HEK293 (cell line): Measurements from ENCODE around the gene IRX6.

ENCODE experiments used
- ATF2 ChIP-seq: fragments of 450-650 bp; formaldehyde crosslinking; IDR thresholded peaks from 2 replicates; pipeline ENCODE4 v1.5.1; 2016; ENCODE audit warnings: missing biosample characterization, missing genetic modification characterization, low read depth
- OVOL3 ChIP-seq: fragments of 450-650 bp; formaldehyde crosslinking; IDR thresholded peaks from 2 replicates; pipeline ENCODE4 v1.5.1; 2016; ENCODE audit warnings: missing biosample characterization, missing genetic modification characterization
- PRDM6 ChIP-seq: fragments of 450-650 bp; formaldehyde crosslinking; IDR thresholded peaks from 2 replicates; pipeline ENCODE4 v1.5.1; 2017; ENCODE audit warnings: missing biosample characterization, missing genetic modification characterization
- SP3 ChIP-seq: fragments of 450-650 bp; formaldehyde crosslinking; IDR thresholded peaks from 2 replicates; pipeline ENCODE4 v1.5.1; 2016; ENCODE audit warnings: missing biosample characterization, missing genetic modification characterization
- TRIM28 ChIP-seq: IDR thresholded peaks from 2 replicates; pipeline ENCODE4 v1.6.1; 2011; ENCODE audit warnings: low read length, control low read depth, borderline replicate concordance
- ZBTB1 ChIP-seq: fragments of 450-650 bp; formaldehyde crosslinking; IDR thresholded peaks from 2 replicates; pipeline ENCODE4 v1.5.1; 2016; ENCODE audit warnings: missing biosample characterization, missing genetic modification characterization
- ZFHX2 ChIP-seq: fragments of 450-650 bp; formaldehyde crosslinking; conservative IDR thresholded peaks from 2 replicates; pipeline ENCODE4 v1.5.1; 2016; ENCODE audit warnings: missing biosample characterization, missing genetic modification characterization
- ZNF155 ChIP-seq: fragments of 450-650 bp; formaldehyde crosslinking; IDR thresholded peaks from 2 replicates; pipeline ENCODE4 v1.5.1; 2016; ENCODE audit warnings: missing biosample characterization, missing genetic modification characterization
- ZNF202 ChIP-seq: fragments of 450-650 bp; formaldehyde crosslinking; IDR thresholded peaks from 2 replicates; pipeline ENCODE4 v1.5.1; 2016; ENCODE audit warnings: missing biosample characterization, missing genetic modification characterization, borderline replicate concordance
- ZNF24 ChIP-seq: fragments of 450-650 bp; formaldehyde crosslinking; IDR thresholded peaks from 2 replicates; pipeline ENCODE4 v1.5.1; 2016; ENCODE audit warnings: missing biosample characterization, missing genetic modification characterization
- ZNF248 ChIP-seq: fragments of 450-650 bp; formaldehyde crosslinking; IDR thresholded peaks from 2 replicates; pipeline ENCODE4 v1.5.1; 2017; ENCODE audit warnings: missing biosample characterization, missing genetic modification characterization
- ZNF292 ChIP-seq: fragments of 450-650 bp; formaldehyde crosslinking; IDR thresholded peaks from 2 replicates; pipeline ENCODE4 v1.5.1; 2016; ENCODE audit warnings: low read depth, missing biosample characterization, missing genetic modification characterization, borderline replicate concordance
- ZNF37A ChIP-seq: fragments of 450-650 bp; IDR thresholded peaks from 2 replicates; pipeline ENCODE4 v1.5.1; 2018; ENCODE audit warnings: missing biosample characterization, missing genetic modification characterization
- ZNF394 ChIP-seq: fragments of 450-650 bp; formaldehyde crosslinking; IDR thresholded peaks from 2 replicates; pipeline ENCODE4 v1.5.1; 2016; ENCODE audit warnings: missing biosample characterization, missing genetic modification characterization, mild to moderate bottlenecking, moderate library complexity, borderline replicate concordance
- ZNF488 ChIP-seq: fragments of 450-650 bp; formaldehyde crosslinking; IDR thresholded peaks from 2 replicates; pipeline ENCODE4 v1.5.1; 2016; ENCODE audit warnings: missing biosample characterization, missing genetic modification characterization
- ZNF558 ChIP-seq: fragments of 450-650 bp; formaldehyde crosslinking; IDR thresholded peaks from 2 replicates; pipeline ENCODE4 v1.5.1; 2016; ENCODE audit warnings: missing biosample characterization, missing genetic modification characterization
- ZNF621 ChIP-seq: fragments of 450-650 bp; formaldehyde crosslinking; IDR thresholded peaks from 2 replicates; pipeline ENCODE4 v1.5.1; 2017; ENCODE audit warnings: missing biosample characterization, missing genetic modification characterization
- ZNF623 ChIP-seq: fragments of 450-650 bp; formaldehyde crosslinking; IDR thresholded peaks from 2 replicates; pipeline ENCODE4 v1.5.1; 2016; ENCODE audit warnings: missing biosample characterization, missing genetic modification characterization
- ZNF624 ChIP-seq: fragments of 450-650 bp; formaldehyde crosslinking; IDR thresholded peaks from 2 replicates; pipeline ENCODE4 v1.5.1; 2017; ENCODE audit warnings: missing biosample characterization, missing genetic modification characterization
- ZNF626 ChIP-seq: fragments of 450-650 bp; sonication (Bioruptor Pico); formaldehyde crosslinking; IDR thresholded peaks from 2 replicates; pipeline ENCODE4 v1.5.1; 2018; ENCODE audit warnings: missing biosample characterization, missing genetic modification characterization, inconsistent platforms
- ZNF645 ChIP-seq: fragments of 450-650 bp; formaldehyde crosslinking; IDR thresholded peaks from 2 replicates; pipeline ENCODE4; 2016; ENCODE audit warnings: missing biosample characterization, missing genetic modification characterization
- ZNF664 ChIP-seq: fragments of 450-650 bp; formaldehyde crosslinking; IDR thresholded peaks from 2 replicates; pipeline ENCODE4 v1.5.1; 2016; ENCODE audit warnings: missing biosample characterization, missing genetic modification characterization
- ZNF701 ChIP-seq: fragments of 450-650 bp; formaldehyde crosslinking; IDR thresholded peaks from 2 replicates; pipeline ENCODE4 v1.5.1; 2016; ENCODE audit warnings: missing biosample characterization, missing genetic modification characterization
- ZNF747 ChIP-seq: fragments of 450-650 bp; formaldehyde crosslinking; IDR thresholded peaks from 2 replicates; pipeline ENCODE4 v1.5.1; 2016; ENCODE audit warnings: missing biosample characterization, missing genetic modification characterization
- ZNF837 ChIP-seq: fragments of 450-650 bp; formaldehyde crosslinking; IDR thresholded peaks from 2 replicates; pipeline ENCODE4 v1.5.1; 2016; ENCODE audit warnings: missing biosample characterization, missing genetic modification characterization
- ZSCAN23 ChIP-seq: fragments of 450-650 bp; formaldehyde crosslinking; IDR thresholded peaks from 2 replicates; pipeline ENCODE4 v1.5.1; 2016; ENCODE audit warnings: missing biosample characterization, missing genetic modification characterization
- TF ChIP-seq, protein P1 (sequence below): fragments of 450-650 bp; formaldehyde crosslinking; IDR thresholded peaks from 2 replicates; pipeline ENCODE4 v1.5.1; 2017; ENCODE audit warnings: missing biosample characterization, mild to moderate bottlenecking, missing genetic modification characterization, moderate library complexity
- TF ChIP-seq, protein P2 (sequence below): fragments of 450-650 bp; formaldehyde crosslinking; optimal IDR thresholded peaks from 2 replicates; pipeline ENCODE3; 2016; ENCODE audit warnings: missing biosample characterization, mild to moderate bottlenecking, missing genetic modification characterization
- TF ChIP-seq, protein P3 (sequence below): fragments of 450-650 bp; formaldehyde crosslinking; conservative IDR thresholded peaks from 2 replicates; pipeline ENCODE4 v1.5.1; 2016; ENCODE audit warnings: low read depth, missing biosample characterization, missing genetic modification characterization

IRX6 gene

DNA sequence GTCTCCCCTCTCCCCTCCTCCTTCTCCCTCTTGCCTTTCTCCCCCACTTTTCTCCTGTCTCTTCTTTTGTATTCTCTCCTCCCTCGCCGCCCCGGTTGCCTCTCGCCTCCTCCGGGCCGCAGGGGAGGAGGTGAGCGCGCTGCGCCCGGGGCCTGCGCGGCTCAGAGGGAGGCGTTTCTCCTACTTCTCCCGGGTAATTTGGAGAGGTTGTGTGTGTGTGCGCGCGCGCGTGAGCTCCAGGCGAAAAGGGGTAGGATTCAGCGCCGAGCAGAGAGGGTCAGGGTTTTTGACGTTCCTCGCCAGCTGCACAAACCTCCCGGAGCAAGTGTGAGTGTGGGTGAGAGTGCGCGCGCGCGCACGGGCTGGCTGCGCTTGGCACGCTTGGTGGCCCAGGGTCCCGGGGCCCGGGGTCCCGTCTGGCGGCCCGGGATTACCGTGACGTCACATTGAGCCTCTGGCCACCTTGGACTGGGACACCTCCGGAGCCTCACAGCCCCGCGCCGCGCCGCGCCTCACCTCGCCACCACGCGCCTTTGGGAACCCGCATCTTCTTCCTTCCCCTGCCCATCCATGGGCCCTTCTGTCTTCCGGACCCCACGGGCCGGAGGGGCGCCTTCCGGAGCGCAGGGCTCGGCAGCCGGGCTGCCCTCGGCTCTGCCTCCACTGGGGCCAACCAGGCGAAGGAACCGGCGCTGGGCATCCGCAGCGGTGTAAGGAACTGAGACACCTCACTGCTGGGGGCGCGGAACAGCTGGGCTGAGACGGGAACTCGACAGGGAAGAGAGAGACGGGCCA lies 479 bp downstream of the IRX6 start (continued):
- TF ChIP-seq ZNF645 (tag by site-specific recombination): no peak
- TF ChIP-seq ZNF155 (tag by site-specific recombination): no peak
- TF ChIP-seq ZNF248: no peak
- no peak for TF ChIP-seq ZNF488
- TF ChIP-seq ZBTB1 (tag by site-specific recombination): no peak
- no peak for TF ChIP-seq ZNF747 (tag by site-specific recombination)
- TF ChIP-seq ZFHX2 (tag by site-specific recombination): peak; percentile 70
- no peak for TF ChIP-seq ZNF624 (tag by site-specific recombination)
- TF ChIP-seq ATF2 (tag by site-specific recombination): peak; percentile 83
- TF ChIP-seq ZNF24 (tag by site-specific recombination): no peak
- TF ChIP-seq ZNF621: no peak
- TF ChIP-seq OVOL3 (tag by site-specific recombination): no peak
- TF ChIP-seq ZNF623: no peak
- TF ChIP-seq TRIM28: no peak
- TF ChIP-seq ZNF664 (tag by site-specific recombination): no peak
- 0 out of 2 replicates have a peak, but pooled peaks have one; percentile 29 for TF ChIP-seq SP3 (tag by site-specific recombination)
- TF ChIP-seq ZNF558 (tag by site-specific recombination): no peak
- TF ChIP-seq, protein P1, sequence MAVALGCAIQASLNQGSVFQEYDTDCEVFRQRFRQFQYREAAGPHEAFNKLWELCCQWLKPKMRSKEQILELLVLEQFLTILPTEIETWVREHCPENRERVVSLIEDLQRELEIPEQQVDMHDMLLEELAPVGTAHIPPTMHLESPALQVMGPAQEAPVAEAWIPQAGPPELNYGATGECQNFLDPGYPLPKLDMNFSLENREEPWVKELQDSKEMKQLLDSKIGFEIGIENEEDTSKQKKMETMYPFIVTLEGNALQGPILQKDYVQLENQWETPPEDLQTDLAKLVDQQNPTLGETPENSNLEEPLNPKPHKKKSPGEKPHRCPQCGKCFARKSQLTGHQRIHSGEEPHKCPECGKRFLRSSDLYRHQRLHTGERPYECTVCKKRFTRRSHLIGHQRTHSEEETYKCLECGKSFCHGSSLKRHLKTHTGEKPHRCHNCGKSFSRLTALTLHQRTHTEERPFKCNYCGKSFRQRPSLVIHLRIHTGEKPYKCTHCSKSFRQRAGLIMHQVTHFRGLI (tag by site-specific recombination): 0 out of 2 replicates have a peak, but pooled peaks have one; percentile 14
- no peak for TF ChIP-seq ZSCAN23 (tag by site-specific recombination)
- TF ChIP-seq ZNF837: no peak
- no peak for TF ChIP-seq ZNF37A
- TF ChIP-seq, protein P2, sequence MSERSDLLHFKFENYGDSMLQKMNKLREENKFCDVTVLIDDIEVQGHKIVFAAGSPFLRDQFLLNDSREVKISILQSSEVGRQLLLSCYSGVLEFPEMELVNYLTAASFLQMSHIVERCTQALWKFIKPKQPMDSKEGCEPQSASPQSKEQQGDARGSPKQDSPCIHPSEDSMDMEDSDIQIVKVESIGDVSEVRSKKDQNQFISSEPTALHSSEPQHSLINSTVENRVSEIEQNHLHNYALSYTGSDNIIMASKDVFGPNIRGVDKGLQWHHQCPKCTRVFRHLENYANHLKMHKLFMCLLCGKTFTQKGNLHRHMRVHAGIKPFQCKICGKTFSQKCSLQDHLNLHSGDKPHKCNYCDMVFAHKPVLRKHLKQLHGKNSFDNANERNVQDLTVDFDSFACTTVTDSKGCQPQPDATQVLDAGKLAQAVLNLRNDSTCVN: peak; percentile 91
- no peak for TF ChIP-seq ZNF626
- TF ChIP-seq, protein P3, sequence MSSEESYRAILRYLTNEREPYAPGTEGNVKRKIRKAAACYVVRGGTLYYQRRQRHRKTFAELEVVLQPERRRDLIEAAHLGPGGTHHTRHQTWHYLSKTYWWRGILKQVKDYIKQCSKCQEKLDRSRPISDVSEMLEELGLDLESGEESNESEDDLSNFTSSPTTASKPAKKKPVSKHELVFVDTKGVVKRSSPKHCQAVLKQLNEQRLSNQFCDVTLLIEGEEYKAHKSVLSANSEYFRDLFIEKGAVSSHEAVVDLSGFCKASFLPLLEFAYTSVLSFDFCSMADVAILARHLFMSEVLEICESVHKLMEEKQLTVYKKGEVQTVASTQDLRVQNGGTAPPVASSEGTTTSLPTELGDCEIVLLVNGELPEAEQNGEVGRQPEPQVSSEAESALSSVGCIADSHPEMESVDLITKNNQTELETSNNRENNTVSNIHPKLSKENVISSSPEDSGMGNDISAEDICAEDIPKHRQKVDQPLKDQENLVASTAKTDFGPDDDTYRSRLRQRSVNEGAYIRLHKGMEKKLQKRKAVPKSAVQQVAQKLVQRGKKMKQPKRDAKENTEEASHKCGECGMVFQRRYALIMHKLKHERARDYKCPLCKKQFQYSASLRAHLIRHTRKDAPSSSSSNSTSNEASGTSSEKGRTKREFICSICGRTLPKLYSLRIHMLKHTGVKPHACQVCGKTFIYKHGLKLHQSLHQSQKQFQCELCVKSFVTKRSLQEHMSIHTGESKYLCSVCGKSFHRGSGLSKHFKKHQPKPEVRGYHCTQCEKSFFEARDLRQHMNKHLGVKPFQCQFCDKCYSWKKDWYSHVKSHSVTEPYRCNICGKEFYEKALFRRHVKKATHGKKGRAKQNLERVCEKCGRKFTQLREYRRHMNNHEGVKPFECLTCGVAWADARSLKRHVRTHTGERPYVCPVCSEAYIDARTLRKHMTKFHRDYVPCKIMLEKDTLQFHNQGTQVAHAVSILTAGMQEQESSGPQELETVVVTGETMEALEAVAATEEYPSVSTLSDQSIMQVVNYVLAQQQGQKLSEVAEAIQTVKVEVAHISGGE: 0 out of 2 replicates have a peak, but pooled peaks have one; percentile 17
- TF ChIP-seq ZNF202 (tag by site-specific recombination): no peak
- TF ChIP-seq ZNF292 (tag by site-specific recombination): no peak
- no peak for TF ChIP-seq PRDM6 (tag by site-specific recombination)
- no peak for TF ChIP-seq ZNF394 (tag by site-specific recombination)
- TF ChIP-seq ZNF701 (tag by site-specific recombination): no peak
